Transverse colon (tissue), 4 donors: Measurements from ENCODE around the gene PCDHGA9. TPM values are rescaled to one million over a fixed set of nuclear protein-coding genes. Genes with fewer than 3 reads are reported as not detected.

Source experiments
- DNase-seq: peaks from one replicate; pipeline ENCODE4 v3.0.0-alpha.2; 2019
- H3K27ac ChIP-seq, 4 donors: fragments of 200-600 bp; sonication (generic); 2 replicates each; pipeline ENCODE4 v1.5.1; 2016 to 2018; ENCODE audit warnings: inconsistent platforms in 4 of 4
- H3K27me3 ChIP-seq: fragments of 200-600 bp; sonication (generic); 2 replicates; pipeline ENCODE4 v1.5.1; 2017; ENCODE audit warnings: inconsistent platforms
- H3K36me3 ChIP-seq, 4 donors: fragments of 200-600 bp; sonication (generic); 2 replicates each; pipeline ENCODE4 v1.5.1; 2017 to 2019; ENCODE audit warnings: inconsistent platforms in 4 of 4
- H3K4me1 ChIP-seq, 4 donors: fragments of 200-600 bp; sonication (generic); 2 replicates each; pipeline ENCODE4 v1.5.1; 2017 to 2020; ENCODE audit warnings: inconsistent platforms in 4 of 4
- H3K4me3 ChIP-seq, 4 donors: fragments of 200-600 bp; sonication (generic); 1 replicate in 1 of 4; 2 replicates in 3 of 4; pipeline versions ENCODE4 v1.5.1 to v1.6.1; 2017 to 2019; ENCODE audit warnings: inconsistent platforms in 4 of 4
- H3K9me3 ChIP-seq, 2 donors: fragments of 200-600 bp; sonication (generic); 2 replicates each; pipeline ENCODE4 v1.5.1; 2017 to 2019; ENCODE audit warnings: inconsistent platforms in 2 of 2
- CTCF ChIP-seq, 5 experiments: fragments of 200-600 bp in 3 of 5; fragments of 450-650 bp in 2 of 5; sonication (generic) in 3 of 5; IDR thresholded peaks; 1 replicate in 2 of 5; 2 replicates in 3 of 5; pipeline ENCODE4 v1.5.1; 2016 to 2017; ENCODE audit warnings: antibody characterized with exemption in 5 of 5, inconsistent platforms in 3 of 5, mild to moderate bottlenecking in 2 of 5, moderate library complexity in 1 of 5
- EP300 ChIP-seq: sonication (generic); formaldehyde crosslinking; IDR thresholded peaks from one replicate; pipeline ENCODE4 v1.6.1; 2017; ENCODE audit warnings: antibody characterized with exemption, low read depth
- POLR2A ChIP-seq: fragments of 450-650 bp; IDR thresholded peaks from one replicate; pipeline ENCODE4 v1.6.1; 2016; ENCODE audit warnings: antibody characterized with exemption, mild to moderate bottlenecking, moderate library complexity
- POLR2AphosphoS5 ChIP-seq, 3 donors: sonication (generic); formaldehyde crosslinking; IDR thresholded peaks; one replicate each; pipeline ENCODE4 v1.6.1; 2016; ENCODE audit warnings: antibody characterized with exemption in 3 of 3
- WGBS, 2 donors: methylation state at CpG; one replicate each; pipeline ENCODE4 v1.1.5; 2018; ENCODE audit warnings: low coverage in 1 of 2; 5-methylcytosine and 5-hydroxymethylcytosine counted together
- in situ Hi-C, 4 donors: fragments of 200-750 bp; cut with MboI; loops; one replicate each; pipeline versions ENCODE4 v1.15.0 to v1.15.1; 2017; ENCODE audit warnings: low sequenced_read_pairs in 3 of 4, low pct_ligation_motif_present in 1 of 4, low pct_unique_long_range_greater_than_20kb in 1 of 4
- intact Hi-C: fragments of 100-400 bp; cut with DNase I; formaldehyde crosslinking; loops from one replicate; pipeline ENCODE4 v1.15.1; 2023; ENCODE audit warnings: low total_unique reads
- total RNA-seq, 4 donors: library from RNA; depleted of rRNA; stranded (reverse); fragments of >200 nt; gene quantifications; one replicate each; pipeline ENCODE4 v1.1.0, GENCODE V29; 2016

Gene PCDHGA9
- total RNA-seq, 4 donors from 2014 or later, result 1.2 to 4.6 (median 3.4) TPM

DNA sequence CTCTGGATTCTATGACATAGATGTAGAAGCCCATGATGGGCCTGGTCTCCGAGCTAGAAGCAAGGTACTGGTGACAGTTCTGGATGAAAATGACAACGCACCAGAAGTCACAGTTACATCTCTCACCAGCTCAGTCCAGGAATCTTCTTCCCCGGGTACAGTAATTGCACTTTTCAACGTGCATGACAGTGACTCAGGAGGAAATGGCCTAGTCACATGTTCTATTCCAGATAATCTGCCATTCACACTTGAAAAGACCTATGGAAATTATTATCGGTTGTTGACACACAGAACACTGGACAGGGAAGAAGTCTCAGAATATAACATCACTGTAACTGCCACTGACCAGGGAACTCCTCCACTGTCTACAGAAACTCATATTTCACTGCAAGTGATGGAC, 46.4 kb upstream of the PCDHGA9 start:
- no peak overlapping the region for H3K4me3 ChIP-seq
- H3K9me3 ChIP-seq, result peaks cover 42 to 79% of the 10 kb centered on the region in 2 donors
- intact Hi-C loops (no loop called here), in situ Hi-C loops (loop anchor here in 1 of 4 donors (25.0 kb wide), 1 partner anchor 206 kb away; no protein-coding TSS in a partner anchor)
- 75 to 76% methylated on average over 5 of the region's 5 CpGs for WGBS, 2 donors
- TF ChIP-seq POLR2A (no peak), EP300 (no peak), POLR2AphosphoS5 (IDR thresholded peaks at IDR 0.05) (no peak), CTCF (IDR thresholded peaks at IDR 0.05) (no peak)
- no peaks in the 10 kb centered on the region for H3K36me3 ChIP-seq
- H3K4me1 ChIP-seq, result no peaks in the 10 kb centered on the region
- DNase-seq, result no peak
- no peak overlapping the region for H3K27ac ChIP-seq
- H3K27me3 ChIP-seq, result peaks cover 13% of the 10 kb centered on the region

DNA sequence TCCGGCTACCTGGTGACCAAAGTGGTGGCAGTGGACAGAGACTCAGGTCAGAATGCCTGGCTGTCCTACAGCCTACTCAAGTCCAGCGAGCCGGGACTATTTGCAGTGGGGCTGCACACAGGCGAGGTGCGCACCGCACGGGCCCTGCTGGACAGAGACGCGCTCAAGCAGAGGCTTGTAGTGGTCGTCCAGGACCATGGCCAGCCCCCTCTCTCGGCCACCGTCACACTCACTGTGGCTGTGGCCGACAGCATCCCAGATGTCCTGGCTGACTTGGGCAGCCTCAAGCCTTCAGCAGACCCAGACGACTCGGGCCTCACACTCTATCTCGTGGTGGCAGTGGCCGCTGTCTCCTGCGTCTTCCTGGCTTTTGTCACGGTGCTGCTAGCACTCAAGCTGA, 45.6 kb upstream of the PCDHGA9 start:
- peaks cover 41 to 79% of the 10 kb centered on the region in 2 donors for H3K9me3 ChIP-seq
- no peaks in the 10 kb centered on the region for H3K36me3 ChIP-seq
- H3K27me3 ChIP-seq, result peaks cover 10% of the 10 kb centered on the region
- no peak for TF ChIP-seq CTCF (IDR thresholded peaks at IDR 0.05)
- TF ChIP-seq POLR2A, result no peak
- no peak for TF ChIP-seq POLR2AphosphoS5 (IDR thresholded peaks at IDR 0.05)
- no peak for TF ChIP-seq EP300
- H3K4me1 ChIP-seq, result no peaks in the 10 kb centered on the region
- in situ Hi-C loops, result loop anchor here in 1 of 4 donors (25.0 kb wide), 1 partner anchor 205 kb away; no protein-coding TSS in a partner anchor
- intact Hi-C loops, result no loop called here
- H3K4me3 ChIP-seq, result no peak overlapping the region
- no peak overlapping the region for H3K27ac ChIP-seq
- 74% methylated on average over 17 of the region's 19 CpGs; no CpG with 5 or more reads in 1 of the 2 donors for WGBS, 2 donors
- no peak for DNase-seq

GRCh38 chr5:141359790-141360426, 42.7 kb upstream of the PCDHGA9 start, which contains the start of gene PCDHGB2:
Gene PCDHGB2 (plus strand): TSS chr5:141359994. CDS start chr5:141360136, 142 bp downstream.
- Histone ChIP-seq H3K36me3 (no peaks in the 10 kb centered on the region), H3K4me3 (peak within 1 kb of the TSS in 2 of 4 donors; percentile 8 to 36), H3K9me3 (peaks cover 67 to 80% of the 10 kb centered on the region in 2 donors), H3K4me1 (no peaks in the 10 kb centered on the region), H3K27ac (no peak within 1 kb of the TSS), H3K27me3 (peaks cover 23% of the 10 kb centered on the region)
- no peak for DNase-seq
- TF ChIP-seq POLR2AphosphoS5 (IDR thresholded peaks at IDR 0.05) (no peak), CTCF (IDR thresholded peaks at IDR 0.05) (peak; percentile 18 to 43 (median 39))
- WGBS, 2 donors, result 14 to 44% methylated on average over 16 to 24 of the region's 24 CpGs
- in situ Hi-C loops, result loop anchor here in 1 of 4 donors (25.0 kb wide), 1 partner anchor 202 kb away; no protein-coding TSS in a partner anchor
- intact Hi-C loops, result no loop called here

DNA sequence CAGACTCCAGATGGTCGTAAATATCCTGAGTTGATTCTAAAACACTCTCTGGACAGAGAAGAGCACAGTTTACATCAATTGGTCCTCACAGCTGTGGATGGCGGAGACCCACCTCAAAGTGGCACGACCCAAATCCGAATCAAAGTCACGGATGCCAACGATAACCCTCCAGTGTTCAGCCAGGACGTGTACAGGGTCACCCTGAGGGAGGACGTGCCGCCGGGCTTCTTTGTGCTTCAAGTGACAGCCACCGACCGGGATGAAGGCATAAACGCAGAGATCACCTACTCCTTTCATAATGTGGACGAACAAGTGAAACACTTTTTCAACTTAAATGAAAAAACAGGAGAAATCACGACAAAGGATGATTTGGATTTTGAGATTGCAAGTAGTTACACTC, 41.9 kb upstream of the PCDHGA9 start:
- in situ Hi-C loops (loop anchor here in 1 of 4 donors (25.0 kb wide), 1 partner anchor 202 kb away; no protein-coding TSS in a partner anchor), intact Hi-C loops (no loop called here)
- Histone ChIP-seq H3K9me3 (peaks cover 66 to 81% of the 10 kb centered on the region in 2 donors), H3K27me3 (peaks cover 29% of the 10 kb centered on the region), H3K4me3 (no peak overlapping the region), H3K4me1 (no peaks in the 10 kb centered on the region), H3K36me3 (no peaks in the 10 kb centered on the region), H3K27ac (no peak overlapping the region)
- WGBS, 2 donors, result 60 to 87% methylated on average over 3 to 15 of the region's 15 CpGs
- DNase-seq, result no peak
- TF ChIP-seq CTCF (IDR thresholded peaks at IDR 0.05), result no peak
- TF ChIP-seq POLR2AphosphoS5 (IDR thresholded peaks at IDR 0.05), result no peak
- TF ChIP-seq POLR2A, result no peak
- TF ChIP-seq EP300, result no peak
